C4-2B (cell line): Measurements from ENCODE around the gene LRBA.

ENCODE experiments used
- H3K27ac ChIP-seq: fragments of 450-650 bp; 2 replicates; pipeline ENCODE4 v1.5.1; 2017
- CTCF ChIP-seq: fragments of 450-650 bp; conservative IDR thresholded peaks from 2 replicates; pipeline ENCODE4 v1.5.1; 2017; ENCODE audit warnings: mild to moderate bottlenecking
- ZFX ChIP-seq: fragments of 450-650 bp; IDR thresholded peaks from 2 replicates; pipeline ENCODE4 v1.6.1; 2017

Gene LRBA

DNA sequence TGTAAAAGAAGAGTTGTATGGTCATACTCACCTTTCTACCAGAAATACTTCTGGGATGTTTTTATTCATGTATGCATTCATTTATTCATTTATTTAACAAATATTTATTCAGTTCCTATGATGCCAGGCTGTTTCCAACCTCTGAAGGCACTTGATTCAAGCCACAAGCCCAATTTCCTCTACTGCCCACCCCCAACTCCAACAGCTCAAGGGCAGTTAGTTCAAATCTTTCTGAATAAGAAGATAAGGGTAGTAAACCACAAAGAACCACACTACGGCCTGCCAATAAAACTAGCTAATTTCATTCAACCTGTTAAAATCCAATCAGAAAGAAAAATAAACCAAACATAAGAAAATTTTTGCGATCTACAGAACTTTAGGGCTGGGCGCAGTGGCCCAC is 31.2 kb downstream of the LRBA start:
- no peak overlapping the region; the same call in 1 of the 2 replicates for H3K27ac ChIP-seq
- TF ChIP-seq CTCF: no peak
- no peak for TF ChIP-seq ZFX

GRCh38 chr4:150982557-150983233 is 32.4 kb downstream of the LRBA start:
- no peak for TF ChIP-seq CTCF
- TF ChIP-seq ZFX: no peak
- no peak overlapping the region; the same call in 1 of the 2 replicates for H3K27ac ChIP-seq

DNA sequence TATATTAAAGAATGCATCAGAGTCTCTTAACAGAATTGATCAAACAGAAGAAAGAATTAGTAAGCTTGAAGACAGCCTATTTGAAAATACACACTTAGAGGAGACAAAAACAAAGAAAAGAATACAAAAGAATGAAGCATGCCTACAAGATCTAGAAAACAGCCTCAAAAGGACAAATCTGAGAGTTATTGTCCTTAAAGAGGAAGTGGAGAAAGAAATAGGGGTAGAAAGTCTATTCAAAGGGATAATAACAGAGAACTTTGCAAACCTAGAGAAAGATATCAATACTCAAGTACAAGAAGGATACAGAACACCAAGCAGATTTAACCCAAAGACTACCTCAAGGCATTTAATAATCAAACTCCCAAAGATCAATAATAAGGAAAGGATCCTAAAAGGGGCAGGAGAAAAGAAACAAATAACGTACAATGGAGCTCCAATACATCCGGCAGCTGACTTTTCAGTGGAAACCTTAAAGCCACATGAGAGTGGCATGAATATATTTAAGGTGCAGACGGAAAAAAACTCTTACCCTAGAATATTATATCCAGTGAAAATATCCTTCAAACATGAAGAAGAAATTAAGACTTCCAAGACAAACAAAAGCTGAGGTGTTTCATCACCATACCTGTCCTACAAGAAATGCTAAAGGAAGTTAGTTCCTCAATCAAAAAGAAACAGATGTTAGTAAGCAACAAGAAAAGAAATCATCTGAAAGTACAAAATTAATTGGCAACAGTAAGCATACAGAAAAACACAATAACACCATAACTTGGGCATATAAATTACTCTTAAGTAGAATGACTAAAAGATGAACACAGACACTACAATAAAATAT is 36.1 kb downstream of the LRBA start:
- no peak for TF ChIP-seq CTCF
- TF ChIP-seq ZFX: no peak
- no peak overlapping the region for H3K27ac ChIP-seq

DNA sequence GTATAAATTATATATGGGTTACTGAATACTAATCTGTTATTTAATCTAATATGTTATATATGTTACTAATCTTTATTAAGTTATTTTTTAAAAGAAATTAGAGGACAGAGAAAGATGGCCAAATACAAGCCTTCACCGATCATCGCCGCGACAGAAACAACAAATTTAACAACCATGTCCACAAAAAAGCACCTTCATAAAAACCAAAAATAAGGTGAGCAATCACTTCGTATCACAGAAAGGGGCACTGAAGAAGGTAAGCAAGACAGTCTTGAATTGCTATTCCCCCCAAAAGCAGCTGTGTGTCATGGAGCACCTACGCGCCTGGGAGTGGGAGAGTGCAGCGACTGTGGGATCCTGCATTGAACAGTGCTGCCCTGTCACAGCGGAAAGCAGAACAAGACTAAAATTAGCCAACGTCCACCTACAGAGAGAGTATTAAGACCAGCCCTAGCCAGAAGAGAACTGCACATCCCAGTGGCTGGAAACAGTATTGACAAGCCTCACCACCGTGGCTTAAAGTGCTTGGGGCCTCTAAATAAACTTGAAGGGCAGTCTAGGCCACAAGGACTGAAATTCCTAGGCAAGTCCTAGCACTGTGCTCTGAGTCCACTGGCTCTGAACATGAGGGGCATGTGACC is 38.5 kb downstream of the LRBA start:
- peak overlapping the region; percentile 17; the same call in 1 of the 2 replicates for H3K27ac ChIP-seq

GRCh38 chr4:150974750-150975149 is 40.3 kb downstream of the LRBA start:
- TF ChIP-seq ZFX: no peak
- TF ChIP-seq CTCF: no peak

More for the DNA sequence above, 38.5 kb downstream of the LRBA start:
- no peak for TF ChIP-seq ZFX
- TF ChIP-seq CTCF: no peak

DNA sequence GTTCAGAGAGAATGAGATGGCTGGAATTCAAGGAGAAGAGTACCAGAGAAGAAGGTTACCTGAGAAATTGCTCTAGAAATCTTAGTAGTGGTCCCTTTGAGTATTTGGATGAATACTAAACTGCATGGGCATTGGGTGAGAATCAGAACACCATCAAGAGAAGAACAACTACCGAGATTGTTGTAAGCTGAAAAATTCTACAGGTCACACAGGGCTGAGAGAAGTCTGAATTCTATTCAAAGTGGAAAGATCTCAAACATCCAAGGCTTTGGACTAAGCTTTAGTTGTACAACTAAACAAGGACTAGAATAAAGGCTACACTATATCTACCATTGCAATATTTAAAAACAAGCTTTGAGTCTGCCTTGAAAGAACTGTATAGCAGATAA is 40.8 kb downstream of the LRBA start:
- no peak for TF ChIP-seq CTCF
- TF ChIP-seq ZFX: no peak
- no peak overlapping the region for H3K27ac ChIP-seq

More at GRCh38 chr4:150974750-150975149, 40.3 kb downstream of the LRBA start:
- peak overlapping the region; percentile 39 for H3K27ac ChIP-seq
